DOHH2 (cell line): ENCODE results near the gene F5.

Experiments used
- CTCF ChIP-seq: fragments of 200-600 bp; sonication (generic); IDR thresholded peaks from one replicate; pipeline ENCODE4 v1.5.1; 2014; ENCODE audit warnings: antibody characterized with exemption, mild to moderate bottlenecking, low read depth, low read length; ENCODE audit not compliant: poor library complexity, severe bottlenecking
- EZH2phosphoT487 ChIP-seq: fragments of 200-600 bp; sonication (generic); IDR thresholded peaks from 2 replicates; pipeline ENCODE4 v1.6.1; 2017; ENCODE audit warnings: borderline replicate concordance, mild to moderate bottlenecking, antibody characterized with exemption, low read length, moderate library complexity, mixed read lengths

- no peak for TF ChIP-seq CTCF
- TF ChIP-seq EZH2phosphoT487: no peak
Measured at GRCh38 chr1:169545472-169545871, 40.8 kb downstream of the F5 start.
